Progenitor cell of endocrine pancreas (in vitro differentiated cells): ENCODE data around the gene LECT2. TPM values are rescaled to one million over a fixed set of nuclear protein-coding genes. Genes with fewer than 3 reads are reported as not detected.

Experiments used
- DNase-seq: peaks from one replicate; pipeline ENCODE4 v3.0.0; 2021; ENCODE audit warnings: low spot score; ENCODE audit not compliant: unreplicated experiment
- H3K27ac Mint-ChIP-seq: 2 replicates; pipeline ENCODE4 v1.8.0; 2021; ENCODE audit warnings: mild to moderate bottlenecking, moderate library complexity, mixed read lengths
- H3K27me3 Mint-ChIP-seq: 2 replicates; pipeline ENCODE4 v1.8.0; 2021; ENCODE audit warnings: mixed read lengths
- H3K36me3 Mint-ChIP-seq: 2 replicates; pipeline ENCODE4 v1.8.0; 2022; ENCODE audit warnings: mixed read lengths; ENCODE audit not compliant: insufficient read depth
- H3K4me1 Mint-ChIP-seq: 2 replicates; pipeline ENCODE4 v1.8.0; 2021; ENCODE audit warnings: low read depth, mixed read lengths
- H3K4me3 Mint-ChIP-seq: 2 replicates; pipeline ENCODE4 v1.8.0; 2021; ENCODE audit warnings: low read depth, mild to moderate bottlenecking, moderate library complexity, mixed read lengths
- H3K9me3 Mint-ChIP-seq: 2 replicates; pipeline ENCODE4 v1.8.0; 2021; ENCODE audit warnings: low read depth, mixed read lengths
- CTCF ChIP-seq: fragments of 200-600 bp; sonication (generic); IDR thresholded peaks from one replicate; pipeline ENCODE4 v1.5.0; 2021; ENCODE audit warnings: antibody characterized with exemption, mild to moderate bottlenecking; ENCODE audit not compliant: unreplicated experiment
- total RNA-seq: library from RNA; stranded (reverse); gene quantifications from 2 replicates; pipeline ENCODE4 v1.2.1, GENCODE V29; 2021

Gene LECT2
- total RNA-seq, 1 donor from 2014 or later = not detected

- DNase-seq = no peak
- TF ChIP-seq CTCF = no peak
- Mint-ChIP-seq H3K27me3 (peaks cover 3% of the 10 kb centered on the region), H3K9me3 (peaks cover 3% of the 10 kb centered on the region), H3K4me3 (no peak overlapping the region), H3K4me1 (no peaks in the 10 kb centered on the region), H3K27ac (no peak overlapping the region), H3K36me3 (no peaks in the 10 kb centered on the region)
Measured at GRCh38 chr5:135966165-135966564, 11.4 kb upstream of the LECT2 start.

GRCh38 chr5:135965504-135965903 lies 10.7 kb upstream of the LECT2 start:
- DNase-seq = no peak
- H3K9me3 Mint-ChIP-seq = peaks cover 3% of the 10 kb centered on the region
- no peaks in the 10 kb centered on the region for H3K36me3 Mint-ChIP-seq
- H3K27me3 Mint-ChIP-seq = peaks cover 2% of the 10 kb centered on the region
- H3K27ac Mint-ChIP-seq = no peak overlapping the region
- no peak for TF ChIP-seq CTCF
- H3K4me1 Mint-ChIP-seq = no peaks in the 10 kb centered on the region
- H3K4me3 Mint-ChIP-seq = no peak overlapping the region

GRCh38 chr5:135964670-135965320 lies 10.0 kb upstream of the LECT2 start:
- H3K36me3 Mint-ChIP-seq = no peaks in the 10 kb centered on the region

GRCh38 chr5:135955525-135955924 lies 742 bp upstream of the LECT2 start:
- no peak overlapping the region for H3K4me3 Mint-ChIP-seq
- DNase-seq = no peak
- H3K27ac Mint-ChIP-seq = no peak overlapping the region
- H3K4me1 Mint-ChIP-seq = no peaks in the 10 kb centered on the region
- H3K27me3 Mint-ChIP-seq = peaks cover 24% of the 10 kb centered on the region
- H3K36me3 Mint-ChIP-seq = no peaks in the 10 kb centered on the region
- H3K9me3 Mint-ChIP-seq = peaks cover 6% of the 10 kb centered on the region
- no peak for TF ChIP-seq CTCF

More at GRCh38 chr5:135964670-135965320, 10.0 kb upstream of the LECT2 start:
- peaks cover 4% of the 10 kb centered on the region for H3K9me3 Mint-ChIP-seq
- H3K4me1 Mint-ChIP-seq = no peaks in the 10 kb centered on the region
- peaks cover 3% of the 10 kb centered on the region for H3K27me3 Mint-ChIP-seq
- H3K4me3 Mint-ChIP-seq = no peak overlapping the region
- no peak overlapping the region for H3K27ac Mint-ChIP-seq
- DNase-seq = no peak
- no peak for TF ChIP-seq CTCF

- no peak for TF ChIP-seq CTCF
Measured at GRCh38 chr5:135953850-135954249, 933 bp downstream of the LECT2 start.

More at GRCh38 chr5:135953850-135954249, 933 bp downstream of the LECT2 start:
- Mint-ChIP-seq H3K27me3 (peaks cover 19% of the 10 kb centered on the region), H3K4me3 (no peak overlapping the region), H3K4me1 (no peaks in the 10 kb centered on the region), H3K36me3 (no peaks in the 10 kb centered on the region), H3K9me3 (no peaks in the 10 kb centered on the region), H3K27ac (no peak overlapping the region)
- DNase-seq = no peak
